HL-60/S4 (cell line): ENCODE measurements around the gene UGT1A7.

Source experiments
- in situ Hi-C: fragments of 300-500 bp; cut with MboI; formaldehyde crosslinking; loops from 2 replicates; pipeline ENCODE4 v1.14.3; 2022; ENCODE audit warnings: low sequenced_read_pairs

Gene UGT1A7

GRCh38 chr2:233758141-233758540 is 76.4 kb downstream of the UGT1A7 start:
- in situ Hi-C loops, result no loop called here

DNA sequence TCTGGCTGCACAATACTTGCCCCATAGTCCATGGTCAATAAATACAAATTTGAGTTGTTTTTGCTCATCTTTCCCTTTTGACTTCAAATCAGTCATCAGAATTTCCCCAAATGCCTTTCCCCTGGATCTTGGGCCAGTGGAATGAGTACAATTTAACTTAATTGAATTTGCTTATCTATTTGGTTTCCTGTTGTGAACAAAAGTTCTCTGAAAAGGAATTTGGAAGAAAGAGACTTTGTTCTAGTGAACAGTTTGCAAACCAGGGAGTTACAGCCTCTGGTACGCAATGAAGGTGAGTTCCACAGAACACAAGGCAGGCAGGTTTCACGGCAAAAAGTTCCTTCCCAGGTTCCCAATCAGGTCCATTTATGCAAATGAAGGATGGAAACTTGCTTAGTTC is 77.1 kb downstream of the UGT1A7 start:
- in situ Hi-C loops, result no loop called here

GRCh38 chr2:233760043-233760442 is 78.3 kb downstream of the UGT1A7 start, which contains the start of gene UGT1A1:
TSS of gene UGT1A1 (plus strand) at chr2:233760270. CDS start at chr2:233760288, 18 bp downstream.
- in situ Hi-C loops, result no loop called here

DNA sequence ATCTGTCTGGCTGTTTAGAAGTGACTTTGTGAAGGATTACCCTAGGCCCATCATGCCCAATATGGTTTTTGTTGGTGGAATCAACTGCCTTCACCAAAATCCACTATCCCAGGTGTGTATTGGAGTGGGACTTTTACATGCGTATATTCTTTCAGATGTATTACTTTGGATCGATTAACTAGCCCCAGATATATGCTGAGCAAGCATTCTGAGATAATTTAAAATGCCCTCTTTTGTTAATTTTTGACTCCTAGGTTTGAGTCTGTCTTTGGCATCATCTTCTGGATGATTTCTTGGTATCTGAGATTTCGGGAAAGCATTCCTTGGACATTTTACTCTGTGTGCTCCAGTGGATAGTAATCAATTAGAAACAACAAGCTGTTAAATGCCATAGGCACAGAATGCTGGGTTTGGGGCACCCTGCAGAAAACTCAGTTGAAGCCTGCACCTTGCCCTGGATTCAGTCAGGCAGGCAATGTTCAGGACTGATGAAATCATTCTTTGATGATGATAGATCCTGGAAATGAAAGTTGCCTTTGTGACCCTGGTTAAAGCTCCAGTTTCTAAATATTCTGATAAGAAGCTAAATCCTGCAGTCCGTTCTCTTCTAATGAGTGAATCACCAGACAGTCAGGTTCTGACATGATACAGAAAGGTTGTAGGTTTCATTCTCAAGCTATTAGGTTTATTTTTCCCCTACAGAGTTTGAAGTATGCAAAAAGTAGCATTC is 79.5 kb downstream of the UGT1A7 start:
- in situ Hi-C loops, result no loop called here

GRCh38 chr2:233764264-233764663 is 82.6 kb downstream of the UGT1A7 start:
- in situ Hi-C loops, result no loop called here

- in situ Hi-C loops, result no loop called here
Measured at GRCh38 chr2:233764761-233765160, 83.1 kb downstream of the UGT1A7 start.

GRCh38 chr2:233766416-233766815 is 84.7 kb downstream of the UGT1A7 start:
- in situ Hi-C loops, result no loop called here

DNA sequence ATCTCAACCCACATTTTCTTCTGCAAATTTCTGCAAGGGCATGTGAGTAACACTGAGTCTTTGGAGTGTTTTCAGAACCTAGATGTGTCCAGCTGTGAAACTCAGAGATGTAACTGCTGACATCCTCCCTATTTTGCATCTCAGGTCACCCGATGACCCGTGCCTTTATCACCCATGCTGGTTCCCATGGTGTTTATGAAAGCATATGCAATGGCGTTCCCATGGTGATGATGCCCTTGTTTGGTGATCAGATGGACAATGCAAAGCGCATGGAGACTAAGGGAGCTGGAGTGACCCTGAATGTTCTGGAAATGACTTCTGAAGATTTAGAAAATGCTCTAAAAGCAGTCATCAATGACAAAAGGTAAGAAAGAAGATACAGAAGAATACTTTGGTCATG is 86.4 kb downstream of the UGT1A7 start:
- in situ Hi-C loops, result no loop called here

- in situ Hi-C loops, result no loop called here
Measured at GRCh38 chr2:233769260-233769659, 87.6 kb downstream of the UGT1A7 start.

DNA sequence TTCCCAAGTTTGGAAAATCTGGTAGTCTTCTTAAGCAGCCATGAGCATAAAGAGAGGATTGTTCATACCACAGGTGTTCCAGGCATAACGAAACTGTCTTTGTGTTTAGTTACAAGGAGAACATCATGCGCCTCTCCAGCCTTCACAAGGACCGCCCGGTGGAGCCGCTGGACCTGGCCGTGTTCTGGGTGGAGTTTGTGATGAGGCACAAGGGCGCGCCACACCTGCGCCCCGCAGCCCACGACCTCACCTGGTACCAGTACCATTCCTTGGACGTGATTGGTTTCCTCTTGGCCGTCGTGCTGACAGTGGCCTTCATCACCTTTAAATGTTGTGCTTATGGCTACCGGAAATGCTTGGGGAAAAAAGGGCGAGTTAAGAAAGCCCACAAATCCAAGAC is 90.5 kb downstream of the UGT1A7 start:
- in situ Hi-C loops, result no loop called here

DNA sequence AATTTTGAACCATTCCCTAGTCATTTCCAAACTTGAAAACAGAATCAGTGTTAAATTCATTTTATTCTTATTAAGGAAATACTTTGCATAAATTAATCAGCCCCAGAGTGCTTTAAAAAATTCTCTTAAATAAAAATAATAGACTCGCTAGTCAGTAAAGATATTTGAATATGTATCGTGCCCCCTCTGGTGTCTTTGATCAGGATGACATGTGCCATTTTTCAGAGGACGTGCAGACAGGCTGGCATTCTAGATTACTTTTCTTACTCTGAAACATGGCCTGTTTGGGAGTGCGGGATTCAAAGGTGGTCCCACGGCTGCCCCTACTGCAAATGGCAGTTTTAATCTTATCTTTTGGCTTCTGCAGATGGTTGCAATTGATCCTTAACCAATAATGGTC is 90.9 kb downstream of the UGT1A7 start:
- in situ Hi-C loops, result no loop called here

DNA sequence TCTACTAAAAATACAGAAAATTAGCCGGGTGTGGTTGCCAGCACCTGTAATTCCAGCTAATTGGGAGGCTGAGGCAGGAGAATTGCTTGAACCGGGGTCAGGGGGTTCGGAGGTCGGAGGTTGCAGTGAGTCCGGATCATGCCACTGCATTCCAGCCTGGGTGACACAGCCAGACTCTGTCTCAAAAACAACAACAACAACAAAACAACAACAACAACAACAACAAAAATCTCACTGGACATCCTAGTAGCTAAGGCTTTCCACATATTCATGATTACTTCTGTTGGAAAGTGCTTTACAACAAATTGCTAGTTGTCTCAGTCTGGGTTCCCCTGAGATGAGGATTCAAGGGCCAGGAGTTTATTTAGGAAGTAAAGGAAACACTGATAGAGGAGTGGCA is 92.2 kb downstream of the UGT1A7 start:
- in situ Hi-C loops, result no loop called here

DNA sequence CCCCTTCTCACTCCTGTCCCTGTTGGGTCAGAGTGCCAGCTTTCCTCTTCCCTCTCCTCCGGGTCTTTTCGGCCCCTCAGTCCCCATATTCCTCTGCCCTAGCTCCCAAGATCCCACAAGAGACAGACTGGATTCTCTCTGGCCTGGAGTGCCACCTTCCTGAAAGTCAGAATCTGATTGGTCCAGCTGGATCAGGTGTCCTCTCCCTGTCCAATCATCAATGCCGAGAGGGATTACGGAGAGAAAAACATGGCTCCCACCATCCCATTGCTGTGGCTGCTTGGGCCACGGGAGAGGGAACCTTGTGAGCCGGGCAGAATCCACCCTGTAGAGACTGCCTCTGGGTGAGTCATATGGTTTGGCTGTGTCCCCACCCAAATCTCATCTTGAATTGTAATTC is 93.7 kb downstream of the UGT1A7 start:
- in situ Hi-C loops, result no loop called here

- in situ Hi-C loops, result no loop called here
Measured at GRCh38 chr2:233778030-233778429, 96.3 kb downstream of the UGT1A7 start, which contains the start of gene MROH2A. TSS of gene MROH2A (plus strand) at chr2:233778330. CDS start at chr2:233779359, 1,029 bp downstream.

- in situ Hi-C loops, result no loop called here
Measured at GRCh38 chr2:233779722-233780121, 98.0 kb downstream of the UGT1A7 start.

GRCh38 chr2:233780771-233781170 is 99.1 kb downstream of the UGT1A7 start:
- in situ Hi-C loops, result no loop called here

DNA sequence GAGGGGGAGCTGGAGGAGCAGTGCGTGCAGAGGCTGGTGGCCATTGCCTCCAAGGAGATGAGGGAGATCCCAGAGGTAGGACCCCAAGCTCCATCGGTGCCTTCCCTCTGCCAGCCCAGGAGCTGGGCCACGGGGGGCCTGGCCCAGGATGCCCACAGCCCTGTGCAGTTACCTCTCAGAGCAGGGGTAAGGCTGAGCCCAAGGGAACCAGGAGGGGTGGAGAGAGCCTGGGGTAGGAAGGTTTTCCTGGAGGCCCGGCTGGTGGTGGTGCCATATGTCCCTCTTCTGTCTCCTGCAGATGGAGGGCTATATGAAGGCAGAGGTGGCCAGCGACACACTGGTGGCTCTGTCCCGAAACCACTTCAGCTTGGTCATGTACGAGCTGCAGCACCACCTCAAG is 107.9 kb downstream of the UGT1A7 start:
- in situ Hi-C loops, result no loop called here

GRCh38 chr2:233791151-233791882 is 109.6 kb downstream of the UGT1A7 start:
- in situ Hi-C loops, result no loop called here

DNA sequence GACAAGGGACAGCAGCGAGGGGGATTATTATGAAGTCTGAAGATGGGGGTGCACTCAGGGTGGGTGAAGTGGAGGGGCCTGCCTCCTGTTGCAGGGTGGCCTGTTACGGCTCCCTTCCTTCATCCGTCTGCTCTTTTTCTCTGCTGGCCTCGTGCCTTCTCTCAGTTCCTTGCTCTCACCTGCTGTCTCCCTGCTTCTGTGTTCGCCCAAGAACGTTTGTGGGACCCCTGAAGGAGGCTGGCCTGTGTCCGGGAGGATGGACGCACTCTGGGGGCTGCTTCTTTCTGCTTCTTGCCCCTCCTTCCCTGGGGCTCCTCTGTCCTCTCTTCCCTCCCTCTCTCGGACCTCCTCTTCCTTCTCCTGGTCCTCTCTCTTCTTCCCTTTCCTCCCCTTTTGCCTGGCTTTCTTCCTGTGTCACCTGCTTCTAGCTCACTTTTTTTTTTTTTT is 110.2 kb downstream of the UGT1A7 start:
- in situ Hi-C loops, result no loop called here

GRCh38 chr2:233792720-233793119 is 111.0 kb downstream of the UGT1A7 start:
- in situ Hi-C loops, result no loop called here

DNA sequence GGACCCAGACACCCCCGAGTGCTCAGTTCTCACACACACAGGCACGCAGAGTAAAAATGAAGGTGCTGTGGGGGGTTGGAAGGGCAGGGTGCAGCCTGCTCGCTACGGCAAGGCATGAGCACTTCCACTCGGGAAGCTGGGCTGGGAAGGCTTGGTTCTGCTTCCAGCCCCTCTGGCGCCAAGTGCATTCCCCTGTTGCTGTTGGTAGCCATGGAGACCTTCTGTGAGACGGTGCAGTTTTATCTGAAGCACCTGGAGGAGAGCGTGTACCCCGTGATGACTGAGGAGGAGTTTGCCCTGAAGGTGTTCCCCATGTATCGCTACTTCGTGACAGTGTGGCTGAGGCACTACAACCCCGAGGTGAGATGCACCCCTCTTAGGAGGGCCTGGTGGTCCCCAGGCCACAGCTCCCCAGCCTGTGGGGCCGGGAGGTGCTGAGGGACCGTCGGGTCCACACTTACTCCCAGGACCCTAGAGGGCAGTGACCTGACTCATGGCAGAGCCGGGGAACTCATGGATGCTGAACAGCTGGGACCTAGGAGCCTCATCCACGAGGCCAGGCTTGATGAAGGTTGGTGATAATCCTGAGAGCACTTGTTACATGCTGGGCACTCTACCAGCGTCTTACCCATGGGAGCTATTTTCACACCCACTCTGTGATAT is 111.9 kb downstream of the UGT1A7 start:
- in situ Hi-C loops, result no loop called here
